Spleen (tissue), 11 donors: ENCODE results near the gene ARID3B. TPM values are rescaled to one million over a fixed set of nuclear protein-coding genes. Genes with fewer than 3 reads are reported as not detected.

Source experiments
- DNase-seq: peaks from one replicate; pipeline ENCODE4 v3.0.0-alpha.2; 2020
- H3K27ac ChIP-seq, 8 donors: fragments of 200-600 bp; sonication (generic) in 7 of 8; 1 replicate in 4 of 8; 2 replicates in 4 of 8; pipeline versions ENCODE4 v1.5.0 to v1.8.0; 2016 to 2021; ENCODE audit warnings: inconsistent platforms in 4 of 8, mild to moderate bottlenecking in 4 of 8, moderate library complexity in 1 of 8
- H3K27me3 ChIP-seq, 7 donors: fragments of 200-600 bp; sonication (generic) in 6 of 7; replicated peaks in 1 of 7; 1 replicate in 4 of 7; 2 replicates in 3 of 7; pipeline versions ENCODE4 v1.5.0 to v1.8.0; 2016 to 2021; ENCODE audit warnings: inconsistent platforms in 3 of 7, mild to moderate bottlenecking in 1 of 7
- H3K36me3 ChIP-seq, 6 donors: fragments of 200-600 bp; sonication (generic) in 5 of 6; 1 replicate in 4 of 6; 2 replicates in 2 of 6; pipeline versions ENCODE4 v1.5.0 to v1.8.0; 2016 to 2021; ENCODE audit warnings: inconsistent platforms in 2 of 6
- H3K4me1 ChIP-seq, 6 donors: fragments of 200-600 bp; sonication (generic) in 5 of 6; 1 replicate in 3 of 6; 2 replicates in 3 of 6; pipeline versions ENCODE4 v1.5.0 to v1.8.0; 2016 to 2021; ENCODE audit warnings: inconsistent platforms in 3 of 6
- H3K4me3 ChIP-seq, 8 donors: fragments of 200-600 bp; sonication (generic) in 7 of 8; 1 replicate in 4 of 8; 2 replicates in 4 of 8; pipeline versions ENCODE4 v1.5.0 to v1.8.0; 2016 to 2021; ENCODE audit warnings: inconsistent platforms in 4 of 8, mild to moderate bottlenecking in 4 of 8, moderate library complexity in 2 of 8
- H3K9me3 ChIP-seq, 8 donors: fragments of 200-600 bp; sonication (generic) in 7 of 8; 1 replicate in 4 of 8; 2 replicates in 4 of 8; pipeline versions ENCODE4 v1.5.0 to v1.8.0; 2016 to 2021; ENCODE audit warnings: inconsistent platforms in 4 of 8
- CTCF ChIP-seq, 11 experiments: fragments of 200-600 bp in 7 of 11; fragments of 450-650 bp in 4 of 11; sonication (generic) in 4 of 11; IDR thresholded peaks in 8 of 11; conservative IDR thresholded peaks in 3 of 11; 1 replicate in 7 of 11; 2 replicates in 4 of 11; pipeline versions ENCODE4 v1.4.0 to v1.8.0; 2016 to 2021; ENCODE audit warnings: antibody characterized with exemption in 11 of 11, inconsistent platforms in 4 of 11, mild to moderate bottlenecking in 1 of 11
- POLR2A ChIP-seq, 3 donors: fragments of 450-650 bp; IDR thresholded peaks; one replicate each; pipeline ENCODE4 v1.5.1; 2017; ENCODE audit warnings: antibody characterized with exemption in 3 of 3, mild to moderate bottlenecking in 1 of 3
- POLR2AphosphoS5 ChIP-seq, 3 donors: sonication (generic); formaldehyde crosslinking; IDR thresholded peaks; one replicate each; pipeline ENCODE4 v1.5.1; 2017; ENCODE audit warnings: antibody characterized with exemption in 3 of 3
- WGBS, 5 donors: extraction: QIAGEN DNeasy Blood & Tissue Kit in 3 of 5; methylation state at CpG; one replicate each; pipeline versions ENCODE4 v1.1.5 to v1.1.7; 2013 to 2018; 5-methylcytosine and 5-hydroxymethylcytosine counted together
- intact Hi-C: fragments of 100-400 bp; cut with DNase I; formaldehyde crosslinking; loops from one replicate; pipeline ENCODE4 v1.15.0; 2023; ENCODE audit warnings: low total_unique reads
- polyA plus RNA-seq, 3 donors: library from polyadenylated mRNA; stranded (reverse); fragments of 200-250 nt; gene quantifications; one replicate each; pipeline ENCODE4 v1.2.1, GENCODE V29; 2013
- total RNA-seq, 7 donors: library from RNA; depleted of rRNA in 3 of 7; stranded (reverse); fragments of >200 nt in 3 of 7; fragmentation: NEBNext Ultra II Directional in 4 of 7; extraction: Animal tissue kit (Norgen Biotek cat#: 25700) in 4 of 7; gene quantifications; one replicate each; pipeline versions ENCODE4 v1.1.0 to v1.2.1, GENCODE V29; 2016 to 2021
- donor health status: healthy with polysubstance abuse.
- donor health status: DM: no; HTN: no; CAD: no; lungs with moderate emphysema.
- donor health status: DM: no; HTN: no; CAD: no.
- donor health status: Bipolar disorder and iron deficiency.
- donor health status: healthy.
- donor health status: DM: no; HTN: no; CAD: no.
- donor health status: DM: yes; HTN: yes; CAD: no.

ARID3B gene
- total and polyA plus RNA-seq, 10 donors, result 3.5 to 25.2 (median 15.6) TPM

- no peaks in the 10 kb centered on the region for H3K9me3 ChIP-seq
- no peaks in the 10 kb centered on the region for H3K36me3 ChIP-seq
- DNase-seq, result no peak
- peaks cover 3 to 21% (median 9%) of the 10 kb centered on the region in 6 donors for H3K4me1 ChIP-seq
- TF ChIP-seq CTCF (IDR thresholded peaks at IDR 0.05 in 8 of 11, conservative IDR thresholded peaks at IDR 0.05 in 3 of 11), result no peak
- TF ChIP-seq POLR2A (IDR thresholded peaks at IDR 0.05), result no peak
- peak in 2 of 3 donors; percentile 12 to 51 for TF ChIP-seq POLR2AphosphoS5 (IDR thresholded peaks at IDR 0.05)
- WGBS, 5 donors, result 67 to 91% (median 77%) methylated on average over 4 to 7 of the region's 7 CpGs
- no peak overlapping the region for H3K27ac ChIP-seq
- no peaks in the 10 kb centered on the region for H3K27me3 ChIP-seq
- intact Hi-C loops, result loop anchor here (10.0 kb wide), 1 partner anchor 66 kb away; the partner anchor contains the start of gene ARID3B
- H3K4me3 ChIP-seq, result no peak overlapping the region
Measured at GRCh38 chr15:74610302-74610951, 69.4 kb downstream of the ARID3B start.

- no peak for DNase-seq
- intact Hi-C loops, result loop anchor here (10.0 kb wide), 1 partner anchor 67 kb away; the partner anchor contains the start of gene ARID3B
- H3K4me3 ChIP-seq, result no peak overlapping the region
- H3K36me3 ChIP-seq, result no peaks in the 10 kb centered on the region
- WGBS, 5 donors, result 91 to 100% (median 96%) methylated on average over 3 to 11 of the region's 11 CpGs
- TF ChIP-seq POLR2AphosphoS5 (IDR thresholded peaks at IDR 0.05), result peak in 1 of 3 donors; percentile 15
- no peak for TF ChIP-seq CTCF (IDR thresholded peaks at IDR 0.05 in 8 of 11, conservative IDR thresholded peaks at IDR 0.05 in 3 of 11)
- H3K27me3 ChIP-seq, result no peaks in the 10 kb centered on the region
- peaks cover 0 to 19% (median 9%) of the 10 kb centered on the region in 6 donors for H3K4me1 ChIP-seq
- H3K27ac ChIP-seq, result no peak overlapping the region
- H3K9me3 ChIP-seq, result no peaks in the 10 kb centered on the region
Measured at GRCh38 chr15:74611341-74611740, 70.3 kb downstream of the ARID3B start.

GRCh38 chr15:74611834-74612233, 70.8 kb downstream of the ARID3B start:
- H3K27me3 ChIP-seq, result no peaks in the 10 kb centered on the region
- no peaks in the 10 kb centered on the region for H3K36me3 ChIP-seq
- H3K4me1 ChIP-seq, result peaks cover 4 to 24% (median 14%) of the 10 kb centered on the region in 6 donors
- H3K27ac ChIP-seq, result no peak overlapping the region
- WGBS, 5 donors, result 80 to 93% (median 90%) methylated on average over 6 of the region's 6 CpGs; no CpG with 5 or more reads in 1 of the 5 donors
- intact Hi-C loops, result loop anchor here (10.0 kb wide), 1 partner anchor 67 kb away; the partner anchor contains the start of gene ARID3B
- H3K4me3 ChIP-seq, result no peak overlapping the region
- TF ChIP-seq CTCF (IDR thresholded peaks at IDR 0.05 in 8 of 11, conservative IDR thresholded peaks at IDR 0.05 in 3 of 11), result no peak
- no peak for TF ChIP-seq POLR2A (IDR thresholded peaks at IDR 0.05)
- no peak for TF ChIP-seq POLR2AphosphoS5 (IDR thresholded peaks at IDR 0.05)
- no peaks in the 10 kb centered on the region for H3K9me3 ChIP-seq
- DNase-seq, result no peak

- no peaks in the 10 kb centered on the region for H3K27me3 ChIP-seq
- no peak overlapping the region for H3K4me3 ChIP-seq
- 79 to 98% (median 86%) methylated on average over 2 of the region's 2 CpGs for WGBS, 5 donors
- no peaks in the 10 kb centered on the region for H3K9me3 ChIP-seq
- intact Hi-C loops, result loop anchor here (10.0 kb wide), 1 partner anchor 68 kb away; the partner anchor contains the start of gene ARID3B
- peaks cover 12 to 33% (median 22%) of the 10 kb centered on the region in 6 donors for H3K4me1 ChIP-seq
- H3K27ac ChIP-seq, result no peak overlapping the region
- DNase-seq, result no peak
- H3K36me3 ChIP-seq, result peaks cover 0 to 4% (median 0%) of the 10 kb centered on the region in 6 donors
- TF ChIP-seq POLR2A (IDR thresholded peaks at IDR 0.05) (no peak), POLR2AphosphoS5 (IDR thresholded peaks at IDR 0.05) (no peak), CTCF (IDR thresholded peaks at IDR 0.05 in 8 of 11, conservative IDR thresholded peaks at IDR 0.05 in 3 of 11) (no peak)
Measured at GRCh38 chr15:74612677-74613076, 71.7 kb downstream of the ARID3B start.
